ENCODE data around the gene ATP8B4.
"Not testable (repeated sequence)": the region's sequence is repeated elsewhere in the genome, so short reads cannot be mapped to it uniquely, and the experiment has no call there.

- TF ChIP-seq CTCF, POLR2A (IDR thresholded peaks at IDR 0.05): not testable (repeated sequence)
Observed at GRCh38 chr15:50132251-50132984, 13.4 kb upstream of the ATP8B4 start.
